ENCODE measurements around the gene PCP2.

Gene PCP2

GRCh38 chr19:7618771-7619510, 14.6 kb downstream of the PCP2 start:
- no peak for DNase-seq
- no peak for ATAC-seq

- no peak for ATAC-seq
- no peak for DNase-seq
These were observed 15.2 kb downstream of the PCP2 start for GRCh38 chr19:7618348-7618747.

GRCh38 chr19:7617735-7618134, 15.8 kb downstream of the PCP2 start:
- no peak for ATAC-seq

GRCh38 chr19:7617172-7617571, 16.3 kb downstream of the PCP2 start:
- DNase-seq (no peak), ATAC-seq (no peak)

More at GRCh38 chr19:7617735-7618134, 15.8 kb downstream of the PCP2 start:
- DNase-seq: no peak

- DNase-seq (no peak), ATAC-seq (no peak)
These were observed 18.4 kb downstream of the PCP2 start for GRCh38 chr19:7614859-7615741.

- ATAC-seq (no peak), DNase-seq (no peak)
These were observed 20.9 kb downstream of the PCP2 start for GRCh38 chr19:7612282-7613274.

GRCh38 chr19:7611541-7612279, 21.8 kb downstream of the PCP2 start:
- ATAC-seq (no peak), DNase-seq (no peak)

GRCh38 chr19:7610491-7611240, 22.9 kb downstream of the PCP2 start:
- ATAC-seq (no peak), DNase-seq (no peak)

- ATAC-seq (no peak), DNase-seq (no peak)
These were observed 25.5 kb downstream of the PCP2 start for GRCh38 chr19:7607874-7608560.

GRCh38 chr19:7607212-7607873, 26.2 kb downstream of the PCP2 start:
- DNase-seq (no peak), ATAC-seq (no peak)

- ATAC-seq (no peak), DNase-seq (no peak)
These were observed 27.2 kb downstream of the PCP2 start for GRCh38 chr19:7606289-7606688.

GRCh38 chr19:7605490-7606222, 27.9 kb downstream of the PCP2 start:
- DNase-seq: peak; percentile 43
- ATAC-seq: peak; percentile 38

GRCh38 chr19:7603919-7604318, 29.6 kb downstream of the PCP2 start:
- ATAC-seq (no peak), DNase-seq (no peak)

GRCh38 chr19:7602935-7603497, 30.5 kb downstream of the PCP2 start:
- DNase-seq: no peak
- ATAC-seq: no peak

GRCh38 chr19:7602240-7602934, 31.1 kb downstream of the PCP2 start:
- ATAC-seq: no peak
- DNase-seq: no peak

- ATAC-seq (no peak), DNase-seq (no peak)
These were observed 32.8 kb downstream of the PCP2 start for GRCh38 chr19:7600721-7601120.

- ATAC-seq (no peak), DNase-seq (no peak)
These were observed 35.3 kb downstream of the PCP2 start for GRCh38 chr19:7598180-7598579.

- DNase-seq (no peak), ATAC-seq (no peak)
These were observed 35.8 kb downstream of the PCP2 start for GRCh38 chr19:7597689-7598088.
